ENCODE measurements around the gene SDC3. TPM values are rescaled to one million over a fixed set of nuclear protein-coding genes. Genes with fewer than 3 reads are reported as not detected.

SDC3 gene
- polyA plus RNA-seq, 12 donors: 31.6 to 130 (median 43.9) TPM

DNA sequence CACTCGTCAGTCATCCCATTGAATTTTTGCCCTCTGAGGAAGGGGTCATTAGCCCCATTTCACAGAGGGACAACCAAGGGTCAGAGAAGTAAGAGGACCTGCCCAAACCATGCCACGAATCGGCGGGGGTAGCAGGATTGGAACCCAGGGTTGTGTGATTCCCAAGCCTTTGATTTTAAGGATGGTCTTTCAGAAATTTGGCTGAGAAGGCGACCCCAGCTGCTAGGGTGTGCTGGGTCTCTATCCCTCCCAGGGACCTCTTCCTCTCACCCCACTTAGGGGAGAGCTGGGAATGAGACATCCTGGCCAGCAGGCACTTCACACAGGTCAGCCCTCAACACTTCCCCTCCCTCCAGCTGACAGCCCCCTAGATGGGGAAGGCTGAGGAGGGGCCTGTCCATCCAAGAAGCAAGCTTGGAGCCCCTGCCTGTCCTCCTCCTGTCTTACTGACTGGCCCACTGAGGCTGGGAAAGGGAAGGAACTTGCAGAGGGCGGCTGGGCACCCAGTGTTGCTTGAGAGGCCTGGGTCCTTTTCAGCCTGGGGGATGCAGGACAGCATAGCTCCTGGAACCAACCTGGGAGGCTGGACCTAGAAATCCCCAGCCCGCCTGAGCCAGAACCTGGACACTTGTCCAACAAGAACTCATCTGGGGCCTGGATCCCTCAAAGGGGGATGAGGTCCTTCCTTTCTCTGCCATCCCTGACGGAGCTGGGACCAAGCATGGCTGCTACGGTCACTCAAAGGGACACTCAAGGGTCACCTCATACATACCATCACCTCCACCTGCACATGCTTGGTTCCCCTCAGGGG lies 1.7 kb downstream of the SDC3 start:
- no peak for DNase-seq

DNA sequence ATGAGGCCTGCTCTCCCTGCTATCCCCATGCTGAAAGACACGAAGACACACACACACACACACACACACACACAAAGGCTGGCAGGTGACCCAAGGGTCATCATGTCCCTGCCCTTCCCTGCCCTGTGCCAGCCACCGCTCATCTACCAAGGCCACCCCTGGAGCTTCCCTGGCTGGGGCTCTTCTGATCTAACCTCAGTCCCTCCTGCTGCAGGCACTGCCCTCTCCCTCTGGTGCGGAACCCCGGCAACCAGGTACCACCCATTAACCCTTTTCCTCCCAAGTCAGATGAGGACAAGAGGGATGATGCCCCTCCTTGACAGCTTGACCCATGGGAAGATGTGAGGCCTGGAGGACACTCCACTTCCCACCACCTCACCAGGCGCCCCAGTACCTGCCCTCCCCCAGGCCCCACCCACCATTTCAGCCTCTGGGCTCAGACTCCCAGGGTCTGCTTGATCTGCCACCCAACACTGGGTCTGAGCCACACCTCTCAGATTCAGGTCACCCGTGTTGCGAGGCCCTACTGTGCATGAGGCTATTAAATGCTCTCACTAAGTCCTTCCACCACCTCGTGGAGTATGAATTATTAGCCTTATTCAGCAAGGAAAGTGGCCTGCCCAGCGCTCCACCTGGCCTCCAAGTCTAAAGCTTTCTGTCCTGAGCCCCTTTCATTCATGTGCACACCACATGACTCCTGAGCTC lies 2.5 kb downstream of the SDC3 start:
- no peak for DNase-seq

DNA sequence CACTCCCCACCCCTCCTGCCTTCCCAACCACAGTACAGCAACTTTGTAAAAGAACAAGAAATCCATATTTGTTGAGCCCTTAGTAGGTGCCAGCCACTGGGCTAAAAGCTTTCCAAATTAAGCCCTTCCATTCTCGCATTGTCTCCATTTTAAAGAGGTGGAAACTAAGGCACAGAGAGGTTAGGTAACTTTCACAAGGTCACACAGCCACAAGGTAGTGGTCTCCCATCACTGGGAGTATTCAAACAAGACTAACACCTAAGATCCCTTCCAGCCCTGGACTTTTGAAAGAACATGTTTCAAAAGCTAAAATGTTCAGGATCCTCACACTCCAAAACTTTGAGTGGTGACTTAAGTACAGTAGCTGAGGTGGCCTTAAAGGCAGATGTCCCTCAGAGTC lies 3.2 kb downstream of the SDC3 start:
- no peak for DNase-seq

DNA sequence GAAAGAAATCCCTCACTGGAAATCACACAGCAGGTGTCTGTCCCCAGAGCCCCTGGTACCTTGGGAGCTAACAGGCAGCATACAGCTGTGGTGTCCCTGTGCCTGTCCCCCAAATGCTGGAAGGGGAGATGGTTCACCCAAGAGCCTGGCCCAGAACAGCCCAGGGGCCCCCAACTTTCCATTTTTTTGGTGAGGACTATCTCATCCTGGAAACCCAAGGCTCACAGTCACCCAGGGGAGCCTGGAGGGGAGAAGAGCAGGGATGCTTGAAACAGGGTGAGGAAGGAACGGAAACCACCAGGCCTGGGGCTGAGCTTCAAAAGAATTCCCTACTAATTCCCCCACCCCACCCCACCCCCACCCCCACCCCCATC lies 3.6 kb downstream of the SDC3 start:
- no peak for DNase-seq

DNA sequence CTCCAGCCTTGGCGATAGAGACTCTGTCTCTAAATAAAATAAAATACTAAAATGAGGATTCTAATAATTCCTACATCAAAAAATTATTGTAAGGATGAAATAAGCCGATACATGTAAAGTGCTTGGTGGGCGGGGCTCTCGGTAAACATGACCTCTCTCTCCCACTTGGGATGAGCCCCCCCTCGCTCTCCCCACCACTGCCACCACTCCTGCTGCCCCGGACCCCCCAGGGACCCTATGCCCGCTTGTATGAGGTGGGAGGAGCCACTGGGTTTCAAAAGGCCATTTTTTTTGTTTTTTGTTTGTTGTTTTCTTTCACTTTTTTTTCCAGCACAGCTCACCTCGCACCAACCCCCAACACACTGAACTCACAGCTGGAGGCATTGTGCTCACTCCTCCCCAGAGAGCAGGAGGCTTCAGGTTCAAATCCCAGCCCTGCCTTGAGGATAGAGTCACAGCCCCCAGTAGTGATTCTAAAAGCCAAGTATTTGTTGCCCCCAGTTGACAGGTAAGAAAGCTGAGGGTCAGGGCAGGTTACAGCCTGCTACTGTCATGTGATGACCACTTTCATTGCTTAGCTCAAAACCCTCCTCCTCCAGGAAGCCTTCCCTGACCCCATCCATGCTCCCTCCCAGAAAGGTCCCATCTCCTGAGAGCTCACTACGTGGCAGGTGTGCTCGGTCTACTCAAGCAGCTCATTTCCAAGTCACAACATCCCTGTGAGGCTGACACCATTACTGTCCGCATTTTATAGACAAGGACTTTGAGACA lies 4.2 kb downstream of the SDC3 start:
- DNase-seq: no peak

DNA sequence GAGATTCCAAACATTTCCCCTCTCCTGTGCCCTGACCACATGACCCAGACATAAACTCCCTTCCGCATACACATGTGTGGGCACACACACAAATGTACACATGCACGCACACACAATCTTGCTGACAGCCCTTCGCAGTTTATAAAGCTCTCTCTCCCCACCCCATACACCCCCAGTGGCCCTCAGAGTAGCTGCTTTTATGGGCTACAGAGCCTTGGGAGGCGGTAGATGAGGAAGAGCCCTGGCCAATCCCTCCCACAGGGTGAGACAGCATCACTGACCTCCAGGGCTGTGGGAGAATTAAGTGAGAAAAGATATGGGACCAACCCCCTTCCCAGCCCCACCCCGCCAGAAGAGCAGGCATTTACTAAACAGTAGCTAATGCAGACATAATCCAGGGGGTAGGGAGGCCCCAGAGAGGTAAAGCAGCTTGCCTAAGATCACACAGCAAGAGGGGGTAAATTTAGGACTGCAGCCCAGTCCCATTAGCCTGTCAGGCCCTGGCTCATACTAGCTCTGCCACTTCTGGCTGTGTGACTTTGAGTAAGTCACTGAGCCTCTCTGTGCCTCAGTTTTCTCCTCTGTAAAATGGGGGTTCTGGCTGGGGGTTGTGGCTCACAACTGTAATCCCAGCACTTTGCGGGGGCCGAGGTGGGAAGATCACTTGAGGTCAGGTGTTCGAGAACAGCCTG lies 5.1 kb downstream of the SDC3 start:
- DNase-seq: no peak

DNA sequence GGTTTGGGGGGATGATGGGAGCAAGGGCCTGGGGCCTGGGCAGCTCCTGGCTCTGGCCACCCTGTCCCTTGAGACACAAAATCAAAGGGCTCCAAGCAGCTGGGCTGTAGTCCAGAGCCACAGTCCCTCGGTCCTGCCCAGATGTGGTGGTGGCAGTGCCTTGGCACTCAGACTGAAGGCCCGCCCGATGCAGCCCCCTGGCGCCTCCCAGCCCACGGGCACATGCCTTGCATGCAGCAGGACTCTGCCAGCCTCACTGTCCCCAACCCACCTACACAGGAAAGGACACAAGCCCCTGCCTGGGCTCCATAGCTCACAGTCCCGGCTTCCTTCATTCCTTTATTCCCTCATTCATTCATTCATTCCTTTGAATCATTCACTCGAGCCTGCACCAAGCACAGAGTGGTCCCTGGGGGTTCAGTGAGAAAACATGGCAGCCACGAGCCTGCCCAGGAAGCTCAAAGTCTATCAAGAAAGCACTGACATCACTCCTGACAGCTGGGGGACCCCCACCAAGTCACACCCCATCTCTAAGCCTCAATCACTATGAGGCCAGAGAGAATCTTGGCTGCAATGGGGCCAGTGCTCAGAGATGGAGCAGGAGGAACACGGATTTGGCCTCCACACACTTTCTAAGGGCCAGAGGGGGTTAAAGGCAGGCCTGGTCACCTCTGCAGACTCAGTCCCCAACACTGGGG lies 5.8 kb downstream of the SDC3 start:
- DNase-seq: no peak

DNA sequence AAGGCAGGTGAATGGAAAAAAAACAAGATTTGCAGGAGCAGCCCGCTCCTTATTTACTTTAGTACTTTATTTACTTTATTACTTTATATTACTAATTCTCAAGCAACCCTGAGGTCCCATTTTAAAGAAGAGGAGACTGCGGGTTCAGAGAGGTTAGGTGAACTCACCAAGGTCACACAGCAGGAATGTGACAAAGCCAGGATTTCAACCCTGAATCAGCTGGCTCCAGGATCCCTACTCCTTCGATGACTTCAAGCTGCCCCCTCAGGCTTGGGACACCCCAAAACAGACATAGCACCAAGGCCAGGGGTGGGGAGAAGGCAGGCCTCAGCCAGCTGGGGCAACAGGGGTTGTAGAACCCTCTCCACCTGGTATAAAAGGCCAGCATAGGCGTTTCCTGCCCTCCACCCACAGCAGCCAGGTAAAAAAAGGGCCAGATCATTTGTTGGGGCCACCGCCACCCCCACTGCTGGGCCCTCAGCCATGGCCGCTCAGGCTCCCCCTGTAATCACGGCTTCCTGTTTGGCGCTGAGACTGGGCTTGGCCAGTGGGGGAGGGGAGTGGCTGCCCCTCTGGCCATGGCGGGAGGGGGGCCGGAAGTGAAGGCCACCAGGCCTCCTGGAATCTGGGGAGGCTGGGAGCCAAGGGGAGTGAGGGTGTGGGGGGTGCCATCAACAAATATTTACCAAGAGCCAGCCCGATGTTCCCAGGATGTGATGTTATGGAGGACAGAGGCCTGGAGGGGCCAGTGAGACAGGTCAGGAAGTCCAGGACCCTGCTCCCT lies 6.6 kb downstream of the SDC3 start:
- no peak for DNase-seq

DNA sequence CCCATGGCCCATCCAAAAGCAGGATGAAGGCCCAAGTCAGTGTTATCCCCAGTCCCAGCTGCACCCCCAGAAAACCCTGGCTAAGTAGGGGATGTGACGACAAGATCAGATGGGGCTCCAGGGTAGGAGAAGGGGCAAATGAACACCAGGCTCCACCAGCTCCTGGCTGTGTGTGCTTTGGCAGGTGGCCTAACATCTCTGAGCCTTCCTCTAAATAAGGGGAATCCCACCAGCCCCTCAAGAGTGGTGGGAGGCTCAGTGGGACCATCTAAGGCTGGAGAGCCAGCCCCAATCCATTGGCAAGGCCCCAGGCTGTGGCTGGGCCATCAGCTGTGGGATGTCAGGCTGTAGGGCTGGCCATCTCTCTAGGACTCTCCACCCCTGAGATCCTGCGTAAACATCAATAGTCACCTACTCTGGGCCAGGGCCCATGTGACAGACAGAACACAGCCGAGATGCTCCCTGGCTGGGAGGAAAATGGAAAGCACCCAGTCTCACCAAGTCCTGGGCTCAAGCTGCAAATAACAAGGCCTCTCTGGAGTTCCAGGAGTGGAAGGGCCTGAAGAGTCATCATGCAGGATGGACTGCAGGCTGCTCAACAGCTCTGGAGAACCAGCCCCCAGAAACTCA lies 7.5 kb downstream of the SDC3 start:
- DNase-seq: no peak

DNA sequence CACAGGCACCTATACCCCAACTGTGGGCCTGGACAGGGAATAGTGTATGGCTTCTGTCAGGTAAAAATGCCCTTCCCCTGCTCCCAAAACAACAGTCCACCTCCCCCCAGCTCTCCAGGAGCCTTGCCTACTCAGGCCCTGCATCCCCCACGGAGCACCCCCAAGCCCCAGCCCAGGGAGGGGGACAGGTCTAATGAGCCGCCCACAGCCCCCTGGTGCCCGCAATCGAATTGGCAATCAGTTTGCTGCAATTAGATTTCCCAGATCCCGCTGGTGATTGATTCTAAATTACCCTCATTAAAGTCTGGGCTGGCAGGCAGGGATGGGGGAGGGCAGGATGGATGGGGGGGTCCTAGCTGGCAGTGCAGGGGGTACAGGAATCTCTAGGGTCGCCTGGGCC lies 8.1 kb downstream of the SDC3 start:
- DNase-seq: no peak

DNA sequence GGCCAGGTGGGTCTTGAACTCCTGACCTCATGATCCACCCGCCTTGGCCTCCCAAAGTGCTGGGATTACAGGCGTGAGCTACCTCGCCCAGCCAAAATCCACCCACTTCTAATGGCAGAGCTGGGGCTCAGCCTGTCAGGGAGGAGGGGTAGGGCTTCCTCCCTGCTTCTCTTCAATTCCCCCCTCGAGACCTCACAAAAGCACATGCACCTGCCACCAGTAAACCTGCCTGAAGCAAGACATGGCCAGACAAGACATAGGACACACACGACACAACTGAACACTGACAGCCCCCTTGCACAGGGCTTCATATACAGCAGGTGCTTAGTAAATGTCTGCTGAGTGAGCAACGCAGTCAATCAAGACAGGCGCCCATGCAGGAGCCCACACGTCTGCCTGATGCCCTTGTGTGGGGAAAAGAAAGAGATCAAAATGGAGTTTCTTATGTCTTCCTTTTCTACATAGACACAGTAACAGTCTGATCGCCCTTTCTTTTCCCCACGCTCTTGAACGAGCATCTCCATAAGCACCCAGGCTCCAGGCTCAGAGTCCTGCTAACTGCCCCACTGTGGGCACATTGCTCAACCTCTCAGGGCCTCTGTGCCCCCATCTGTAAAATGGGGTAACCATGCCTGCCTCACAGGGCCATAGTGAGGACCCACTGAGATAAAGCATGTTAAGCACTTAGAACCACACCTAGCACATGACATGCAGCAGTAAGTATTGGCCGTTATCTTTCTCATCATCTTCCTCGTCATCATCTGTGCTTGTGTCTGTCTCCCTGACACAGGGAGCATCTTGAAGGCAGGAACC lies 8.8 kb downstream of the SDC3 start:
- no peak for DNase-seq

DNA sequence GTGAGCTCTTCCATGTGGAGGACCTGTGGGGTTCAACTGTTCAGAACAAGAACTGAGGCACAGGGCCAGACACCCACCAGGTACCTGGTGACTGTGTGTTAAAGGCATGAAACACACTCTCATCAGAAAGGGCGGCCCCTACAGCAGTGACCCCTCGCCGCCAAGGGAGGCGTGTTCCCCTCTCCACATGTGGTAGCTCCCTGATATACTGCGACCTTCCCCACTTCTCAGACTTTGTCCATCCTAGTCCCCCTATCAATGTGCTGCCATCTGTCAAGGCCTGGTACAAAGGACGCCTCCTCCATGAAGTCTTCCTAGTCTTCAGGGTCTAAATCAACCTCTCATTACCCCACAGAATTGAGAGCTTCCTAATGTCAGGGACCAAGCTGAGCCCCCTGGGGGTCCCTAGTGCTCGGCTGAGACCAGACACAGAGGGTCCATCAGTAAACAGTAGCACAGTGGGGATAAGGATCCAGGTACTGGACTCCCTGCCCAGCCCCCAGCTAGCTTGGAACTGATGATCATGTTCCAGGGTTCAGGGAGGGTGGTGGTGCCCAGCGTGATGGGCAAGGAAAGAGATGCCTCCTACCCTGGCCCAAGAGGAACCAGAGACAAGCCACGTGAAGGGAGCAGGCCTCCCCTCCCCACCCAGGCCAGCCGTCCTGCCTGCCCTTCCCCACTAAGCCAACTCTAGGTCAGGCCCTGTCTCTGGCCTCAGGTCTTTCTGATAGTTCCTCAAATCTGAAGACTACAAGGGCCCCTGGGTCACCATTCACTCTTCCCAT lies 10.3 kb downstream of the SDC3 start:
- DNase-seq: no peak

DNA sequence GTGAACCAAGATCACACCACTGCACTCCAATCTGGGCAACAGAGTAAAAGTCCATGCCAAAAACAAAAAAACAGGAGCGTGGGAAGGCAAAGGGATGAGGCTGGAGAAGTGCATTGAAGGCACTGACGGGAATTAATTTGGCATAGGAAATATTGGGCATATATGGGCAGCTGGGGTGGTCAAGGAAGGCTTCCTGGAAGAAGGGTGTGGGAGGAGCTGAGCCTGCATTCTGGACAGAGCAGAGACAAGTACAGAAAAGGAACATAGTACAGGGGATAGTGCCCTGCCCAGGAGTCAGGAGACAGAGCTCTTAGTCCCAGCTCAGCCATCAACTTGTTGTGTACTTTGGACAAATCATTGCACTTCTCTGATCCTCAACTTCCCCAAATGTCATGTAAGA lies 11.7 kb downstream of the SDC3 start:
- no peak for DNase-seq

DNA sequence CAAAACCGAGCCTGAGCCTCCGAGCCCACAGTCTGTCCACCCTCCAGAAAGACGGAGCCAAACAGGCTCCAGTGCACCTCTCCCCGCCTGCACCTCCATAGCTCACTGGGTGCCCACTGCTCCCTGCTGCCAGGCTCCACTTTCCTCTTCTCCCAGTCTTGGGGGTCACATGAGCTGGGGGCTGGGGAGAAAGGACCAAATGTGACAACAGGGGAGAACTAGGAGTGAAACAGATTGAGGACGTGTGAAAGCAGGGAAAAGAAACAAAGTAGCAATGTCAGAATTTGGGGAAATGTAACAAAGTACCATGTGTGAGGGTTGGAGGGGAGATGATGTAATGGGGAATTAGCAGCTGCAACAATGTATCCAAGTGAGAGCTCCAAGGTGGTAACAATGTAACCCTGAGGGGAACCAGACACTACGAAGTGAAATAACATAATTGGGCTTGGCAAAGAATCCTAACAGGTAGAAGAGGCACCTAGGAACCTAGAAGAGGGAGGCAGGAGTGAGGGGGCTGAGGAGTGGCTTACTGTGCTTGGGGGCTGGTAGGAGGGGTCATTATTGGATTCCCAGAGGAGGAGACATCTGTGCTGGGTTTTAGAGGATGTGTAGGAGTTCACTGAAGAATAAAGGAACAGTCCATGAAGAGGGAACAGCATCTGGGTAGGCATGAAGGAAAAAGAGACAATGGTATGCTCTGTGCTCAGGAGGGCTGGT lies 12.5 kb downstream of the SDC3 start:
- DNase-seq: no peak

DNA sequence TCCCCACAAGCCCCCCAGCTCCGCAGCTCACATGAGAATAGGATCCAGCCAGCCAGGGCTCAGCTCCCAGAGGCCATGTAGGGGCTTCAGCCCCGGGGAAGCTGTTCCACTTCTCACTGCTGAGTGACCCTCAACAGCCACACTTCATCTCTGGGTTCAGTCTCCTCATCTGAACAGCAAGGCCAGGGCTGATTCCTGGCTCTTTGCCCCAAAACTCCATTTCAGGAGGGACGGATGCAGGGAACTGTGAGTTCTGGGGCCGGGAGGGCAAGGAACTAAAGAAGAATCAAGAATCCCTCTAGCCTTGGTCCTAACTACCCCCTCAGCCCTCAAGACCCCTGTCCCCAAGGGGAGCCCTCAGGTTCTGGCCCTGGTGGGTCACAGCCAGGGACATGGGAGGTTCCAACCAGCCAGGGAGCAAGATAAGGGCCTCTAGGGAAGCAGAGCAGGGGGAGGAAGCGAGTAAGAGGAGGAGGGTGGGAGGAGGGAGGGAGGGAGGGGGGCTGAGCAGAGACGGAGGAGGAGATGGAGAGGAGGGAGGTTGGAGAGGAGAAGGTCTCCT lies 13.1 kb downstream of the SDC3 start:
- no peak for DNase-seq

DNA sequence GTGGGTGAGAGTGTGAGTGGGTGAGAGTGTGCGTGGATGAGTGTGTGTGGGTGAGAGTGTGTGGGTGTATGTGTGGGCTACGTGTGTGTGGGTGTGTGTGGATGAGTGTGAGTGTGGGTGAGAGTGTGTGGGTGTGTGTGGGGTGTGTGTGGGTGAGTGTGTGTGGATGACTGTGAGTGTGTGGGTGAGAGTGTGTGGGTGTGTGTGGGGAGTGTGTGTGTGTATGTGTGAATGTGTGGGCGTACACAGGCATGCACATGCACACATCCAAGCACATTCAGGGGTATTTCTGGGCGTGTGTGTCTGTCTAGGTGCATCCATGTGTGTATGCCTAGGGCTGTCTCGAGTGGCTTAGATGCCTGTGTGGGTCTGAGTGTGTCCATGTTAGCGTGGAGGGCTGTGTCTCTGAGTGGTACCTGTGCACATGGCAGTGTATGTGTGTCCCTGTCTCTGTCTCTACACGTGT lies 14.0 kb downstream of the SDC3 start:
- no peak for DNase-seq

DNA sequence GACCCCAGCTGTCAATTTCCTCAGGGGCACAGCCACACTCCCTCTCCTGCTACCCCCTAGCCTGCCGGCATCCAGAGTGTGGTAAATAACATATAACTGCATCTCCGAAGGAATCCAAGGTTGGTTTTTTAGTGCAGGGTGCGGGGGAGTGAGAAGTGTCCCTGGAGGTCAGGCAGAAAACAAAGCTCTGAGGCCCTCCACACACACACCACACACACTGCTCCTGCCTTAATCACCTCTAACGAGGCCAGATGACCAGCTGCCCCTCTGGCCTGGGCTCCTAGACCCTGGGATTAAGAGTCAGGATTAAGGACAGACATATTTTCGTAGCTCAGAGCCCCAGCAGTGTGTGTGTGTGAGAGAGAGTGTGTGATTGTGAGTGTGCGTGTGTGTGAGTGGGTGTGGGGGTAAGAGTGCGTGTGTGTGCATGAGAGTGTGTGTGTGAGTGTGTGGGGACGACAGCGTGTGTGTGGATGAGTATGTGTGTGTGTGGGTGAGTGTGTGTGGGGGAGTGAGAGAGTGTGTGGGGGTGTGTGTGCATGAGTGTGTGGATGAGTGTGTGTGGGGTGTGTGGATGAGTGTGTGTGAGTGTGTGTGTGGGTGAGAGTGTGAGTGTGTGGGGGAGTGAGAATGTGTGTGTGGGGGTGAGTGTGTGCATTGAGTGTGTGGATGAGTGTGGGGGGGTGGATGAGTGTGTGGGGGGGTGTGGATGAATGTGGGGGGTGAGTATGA lies 14.6 kb downstream of the SDC3 start:
- DNase-seq: no peak
